DMS79 (cell line): ENCODE data around the gene CHST4.
"Not testable (repeated sequence)": the region's sequence is repeated elsewhere in the genome, so short reads cannot be mapped to it uniquely, and the experiment has no call there.

ENCODE experiments used
- DNase-seq: peaks from one replicate; lab custom pipeline; 2025; lab: John Stamatoyannopoulos, UW

CHST4 gene

GRCh38 chr16:71526111-71526631, at the start of gene CHST4:
CHST4 (plus strand) TSS chr16:71526426; CDS start chr16:71536678, 10,252 bp downstream.
- peak; percentile 48 for DNase-seq

- DNase-seq: no peak
These were observed 49.6 kb upstream of the CHST4 start for GRCh38 chr16:71476457-71477124.

GRCh38 chr16:71479420-71479819, 46.8 kb upstream of the CHST4 start:
- DNase-seq: no peak

GRCh38 chr16:71480956-71481355, 45.3 kb upstream of the CHST4 start:
- no peak for DNase-seq

- DNase-seq: no peak
These were observed 43.7 kb upstream of the CHST4 start for GRCh38 chr16:71482569-71482968.

GRCh38 chr16:71484006-71484893, 42.0 kb upstream of the CHST4 start:
- DNase-seq: peak; percentile 77

- no peak for DNase-seq
These were observed 37.1 kb upstream of the CHST4 start, which contains the start of gene ZNF19 for GRCh38 chr16:71489122-71489521. ZNF19 (minus strand) TSS chr16:71489324; CDS start chr16:71482114, 7,210 bp downstream.

GRCh38 chr16:71490361-71490760, 35.9 kb upstream of the CHST4 start:
- no peak for DNase-seq

- no peak for DNase-seq
These were observed 35.2 kb upstream of the CHST4 start for GRCh38 chr16:71491054-71491453.

- no peak for DNase-seq
These were observed 33.4 kb upstream of the CHST4 start for GRCh38 chr16:71492786-71493185.

- no peak for DNase-seq
These were observed 33.0 kb upstream of the CHST4 start for GRCh38 chr16:71493213-71493612.

GRCh38 chr16:71498031-71498430, 28.2 kb upstream of the CHST4 start:
- DNase-seq: no peak

- no peak for DNase-seq
These were observed 26.4 kb upstream of the CHST4 start for GRCh38 chr16:71499775-71500364.

- DNase-seq: no peak
These were observed 25.3 kb upstream of the CHST4 start for GRCh38 chr16:71500964-71501363.

GRCh38 chr16:71501547-71501946, 24.7 kb upstream of the CHST4 start:
- no peak for DNase-seq

GRCh38 chr16:71504051-71504450, 22.2 kb upstream of the CHST4 start:
- DNase-seq: not testable (repeated sequence)

GRCh38 chr16:71504901-71505300, 21.3 kb upstream of the CHST4 start:
- no peak for DNase-seq

- DNase-seq: no peak
These were observed 19.2 kb upstream of the CHST4 start for GRCh38 chr16:71507061-71507460.

- DNase-seq: no peak
These were observed 12.9 kb upstream of the CHST4 start for GRCh38 chr16:71513302-71513701.

GRCh38 chr16:71514476-71514875, 11.8 kb upstream of the CHST4 start:
- DNase-seq: no peak

- no peak for DNase-seq
These were observed 11.2 kb upstream of the CHST4 start for GRCh38 chr16:71515026-71515425.

- no peak for DNase-seq
These were observed 5.7 kb upstream of the CHST4 start for GRCh38 chr16:71520550-71520949.
